Kasumi-1 (cell line): Measurements from ENCODE around the gene LAIR1.
"Not testable (repeated sequence)": the region's sequence is repeated elsewhere in the genome, so short reads cannot be mapped to it uniquely, and the experiment has no call there.

ENCODE experiments used
- DNase-seq, 2 experiments: peaks; one replicate each; lab custom pipeline; 2025; lab: John Stamatoyannopoulos, UW

LAIR1 gene

DNA sequence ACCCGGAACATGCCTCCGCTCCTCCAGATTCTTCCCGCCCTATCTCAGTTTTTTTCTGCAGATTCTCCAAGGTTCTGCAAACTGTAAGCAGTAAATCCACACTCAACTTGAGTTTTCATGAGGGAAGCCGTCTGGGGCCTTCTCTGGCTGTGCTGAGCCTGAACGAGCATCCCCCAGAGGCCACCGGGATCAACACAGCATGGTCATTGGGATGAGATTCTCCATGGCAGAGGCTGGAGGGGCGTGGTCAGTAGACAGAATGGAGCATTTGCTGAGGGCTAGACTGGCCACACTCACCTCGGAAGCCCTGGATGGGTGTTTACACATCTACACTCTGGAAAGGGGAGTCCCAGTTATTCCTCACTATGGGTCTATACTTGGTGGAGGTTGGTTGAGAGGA is 23.4 kb downstream of the LAIR1 start:
- DNase-seq: no peak

DNA sequence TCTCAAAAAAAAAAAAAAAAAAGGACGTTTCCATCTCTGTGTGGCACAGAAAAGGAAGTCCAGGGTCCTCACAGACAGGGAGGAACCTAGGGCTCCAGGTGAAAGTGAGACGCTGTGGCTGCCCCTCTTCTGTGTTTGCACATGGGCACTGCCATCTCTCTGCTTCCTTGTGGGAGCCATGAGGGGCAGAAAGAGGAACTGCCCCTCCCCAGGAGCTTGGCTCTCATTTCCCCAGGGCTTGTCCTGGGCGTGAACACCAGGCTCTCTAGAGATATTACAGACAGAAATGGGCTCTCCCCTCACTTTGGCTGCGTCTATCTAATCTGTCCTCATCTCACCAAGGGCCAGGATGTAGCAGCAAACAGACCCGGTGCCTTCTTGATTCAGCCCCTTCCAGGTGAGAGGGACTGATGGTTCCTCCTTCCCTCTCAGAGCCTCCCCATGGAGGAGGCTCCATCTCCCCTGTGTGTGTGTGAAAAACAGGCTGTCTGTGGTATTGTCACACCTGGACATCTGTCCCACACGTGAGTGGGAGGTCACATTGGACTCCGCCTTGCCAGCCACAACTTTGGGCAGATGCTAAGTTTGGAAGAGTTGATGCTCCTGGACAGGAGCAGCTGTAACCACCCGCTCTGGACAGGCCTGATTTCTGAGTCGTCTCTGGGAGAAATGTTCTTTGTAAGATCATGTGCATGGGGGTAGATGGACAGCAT is 24.9 kb downstream of the LAIR1 start:
- DNase-seq: peak; percentile 51 to 61

DNA sequence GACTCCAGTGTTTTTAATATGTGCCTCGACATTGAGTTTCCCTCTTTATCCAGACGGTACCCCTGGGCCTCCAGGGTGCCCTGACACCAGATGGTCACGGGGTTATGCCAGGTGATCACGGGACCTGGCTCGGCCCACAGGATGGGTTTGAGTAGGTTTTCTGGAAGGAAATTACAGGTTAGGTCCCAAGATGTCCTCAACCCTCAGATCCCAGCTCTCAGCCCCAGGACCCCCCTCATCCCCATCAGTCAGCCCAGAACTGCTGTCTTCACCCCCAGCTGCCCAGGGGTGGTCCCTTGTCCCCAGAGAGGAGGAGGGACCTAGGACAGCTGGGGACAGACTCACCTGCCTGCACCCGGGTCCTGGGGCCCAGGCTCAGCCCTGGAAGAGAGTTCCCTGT is 26.2 kb downstream of the LAIR1 start:
- DNase-seq: no peak

DNA sequence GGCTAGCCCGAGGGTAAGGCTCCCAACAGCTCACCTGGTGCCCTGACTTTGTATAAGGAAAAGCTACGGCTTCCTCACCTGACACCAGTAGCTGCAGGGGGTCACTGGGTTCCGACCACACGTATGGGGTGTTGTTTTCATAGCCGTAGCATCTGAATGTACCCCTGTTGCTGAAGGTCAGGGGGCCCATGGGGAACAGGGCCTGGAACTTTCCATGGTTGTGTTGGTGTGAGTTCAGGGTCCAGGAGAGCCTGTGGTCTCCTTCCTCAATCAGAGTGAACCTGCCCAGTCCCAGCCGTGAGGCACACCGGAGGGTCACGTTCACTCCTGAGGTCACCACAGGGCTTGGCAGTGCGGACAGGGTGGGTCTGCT is 26.9 kb downstream of the LAIR1 start:
- DNase-seq: no peak

DNA sequence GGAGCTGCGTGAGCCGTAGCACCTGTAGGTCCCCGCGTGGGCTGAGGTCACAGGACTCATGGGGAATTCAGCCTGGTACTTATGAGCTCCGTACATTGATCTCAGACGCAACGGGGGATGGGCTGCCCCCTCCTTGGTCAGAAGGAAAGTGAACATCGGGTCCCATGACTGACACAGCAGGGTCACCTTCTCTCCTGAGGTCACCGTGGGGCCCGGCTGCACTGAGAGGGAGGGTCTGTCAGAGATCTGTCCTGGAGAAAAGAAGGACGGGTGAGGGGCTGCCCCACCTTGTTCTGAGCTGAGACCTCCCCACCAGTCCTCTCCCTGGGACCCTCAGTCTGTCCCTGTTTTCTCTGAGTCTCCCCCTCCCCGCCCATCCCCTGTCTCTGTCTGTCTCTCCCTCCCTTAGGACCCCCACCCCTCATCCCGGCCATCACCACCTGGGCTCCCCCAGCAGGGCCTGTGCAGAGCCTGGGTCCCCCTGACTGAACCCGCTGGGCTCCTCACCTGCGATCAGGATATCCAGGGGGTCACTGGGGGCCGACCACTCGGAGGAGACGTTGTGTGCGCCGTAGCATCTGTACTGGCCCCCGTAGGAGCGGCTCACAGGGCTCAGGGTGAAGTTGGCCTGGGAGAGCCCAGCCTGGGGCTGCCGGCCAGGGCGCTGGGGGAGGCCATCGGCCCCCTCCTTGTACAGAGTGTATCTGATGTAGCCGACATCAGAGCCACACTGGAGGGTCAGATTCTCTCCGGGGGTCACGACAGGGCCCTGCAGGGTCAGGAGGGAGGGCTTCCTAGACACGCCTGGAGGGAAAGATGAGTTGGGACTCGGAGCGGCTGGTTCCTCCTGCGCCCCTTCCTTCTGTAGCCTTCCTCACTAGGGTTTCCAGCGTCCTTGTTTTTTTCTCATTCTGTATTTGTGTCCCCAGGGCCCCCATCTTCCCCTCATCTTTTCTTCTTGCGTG is 27.6 kb downstream of the LAIR1 start:
- no peak for DNase-seq

DNA sequence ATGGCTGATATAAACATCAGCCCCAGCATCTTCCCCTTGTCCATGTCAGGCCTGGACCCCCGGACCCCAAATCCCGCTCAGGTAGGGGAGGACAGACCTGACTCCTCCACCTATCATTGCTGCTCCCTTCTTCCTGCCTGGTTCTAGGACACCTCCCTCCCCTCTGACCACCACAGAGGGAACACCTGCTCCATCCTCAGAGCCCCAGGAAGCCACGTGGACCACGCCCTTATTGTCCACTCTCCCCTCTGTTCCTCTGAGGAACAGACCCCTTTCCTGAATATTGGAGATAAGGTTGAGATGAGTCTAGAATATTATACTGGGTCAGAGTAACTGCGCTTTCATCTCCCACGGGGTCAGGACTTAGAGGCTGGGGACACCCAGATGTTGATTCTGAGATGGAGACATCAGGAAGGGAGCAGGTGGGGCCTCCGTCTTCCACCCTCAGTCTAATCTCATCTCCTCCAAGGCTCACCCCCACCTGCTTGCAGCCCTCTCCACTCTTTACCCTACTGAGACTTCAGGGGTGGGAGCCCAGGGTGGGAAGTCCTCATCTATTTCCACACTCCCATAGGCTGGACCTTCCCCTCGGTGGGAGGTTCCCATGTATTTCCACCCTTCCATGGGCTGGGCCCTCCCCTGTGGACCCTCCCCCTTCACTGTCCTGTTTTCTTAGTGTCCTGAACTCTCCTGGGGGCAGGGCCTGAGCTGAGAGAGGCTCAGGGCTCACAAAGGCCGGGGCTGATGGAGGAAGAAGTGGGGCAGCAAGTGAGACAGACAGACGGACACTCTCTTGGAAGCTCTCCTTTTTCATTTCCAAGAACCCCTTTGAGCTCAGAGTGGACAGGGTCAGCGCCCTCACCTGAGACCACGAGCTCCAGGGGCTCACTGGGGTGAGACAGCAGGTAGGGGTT is 28.5 kb downstream of the LAIR1 start:
- DNase-seq: no peak

DNA sequence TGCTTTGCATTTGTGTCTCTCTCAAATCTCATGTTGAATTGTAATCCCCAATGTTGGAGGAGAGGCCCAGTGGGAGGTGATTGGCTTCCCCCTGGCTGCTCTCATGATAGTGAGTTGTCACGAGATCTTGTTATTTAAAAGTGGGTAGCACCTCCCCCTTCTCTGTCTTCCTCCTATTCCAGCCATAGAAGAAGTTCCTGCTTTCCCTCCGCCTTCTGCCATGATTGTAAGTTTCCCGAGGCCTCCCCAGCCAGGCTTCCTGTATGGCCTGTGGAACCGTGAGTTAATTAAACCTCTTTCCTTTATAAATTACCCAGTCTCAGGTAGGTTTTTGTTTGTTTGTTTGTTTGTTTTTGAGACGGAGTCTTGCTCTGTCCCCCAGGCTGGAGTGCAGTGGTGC is 29.6 kb downstream of the LAIR1 start:
- no peak for DNase-seq

DNA sequence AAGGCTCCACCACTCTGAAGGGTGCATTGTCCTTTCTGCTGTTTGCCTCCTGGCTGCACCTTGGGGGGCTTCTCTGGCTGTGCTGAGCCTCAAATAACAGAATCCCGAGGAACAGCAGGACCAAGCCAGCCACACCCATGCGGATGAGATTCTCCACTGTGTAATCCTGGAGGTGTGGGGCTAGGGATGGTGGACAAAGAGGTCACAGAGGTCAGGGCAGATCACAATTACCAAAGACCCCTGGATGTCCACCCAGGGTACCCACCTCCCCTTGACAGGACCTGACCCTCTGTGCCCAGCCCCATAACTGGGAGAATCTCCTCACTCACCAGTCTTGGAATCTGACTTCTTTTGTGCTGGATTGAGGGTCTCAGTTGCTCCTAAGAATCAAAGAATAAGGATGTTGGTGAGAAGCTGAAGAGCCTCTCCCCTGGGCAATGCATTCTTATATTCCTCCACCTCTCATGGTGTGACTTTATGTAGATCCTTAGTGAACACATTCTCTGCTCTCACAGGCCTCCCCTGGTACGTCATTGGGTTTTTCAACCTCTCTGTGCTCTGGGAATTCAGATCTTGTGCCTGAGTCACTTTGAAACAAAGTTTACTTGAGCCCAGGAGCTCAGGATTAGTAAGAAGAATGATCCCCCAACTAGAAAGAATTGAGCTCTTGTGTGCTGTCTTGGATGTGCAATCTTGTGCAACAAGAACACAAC is 31.0 kb downstream of the LAIR1 start:
- no peak for DNase-seq

DNA sequence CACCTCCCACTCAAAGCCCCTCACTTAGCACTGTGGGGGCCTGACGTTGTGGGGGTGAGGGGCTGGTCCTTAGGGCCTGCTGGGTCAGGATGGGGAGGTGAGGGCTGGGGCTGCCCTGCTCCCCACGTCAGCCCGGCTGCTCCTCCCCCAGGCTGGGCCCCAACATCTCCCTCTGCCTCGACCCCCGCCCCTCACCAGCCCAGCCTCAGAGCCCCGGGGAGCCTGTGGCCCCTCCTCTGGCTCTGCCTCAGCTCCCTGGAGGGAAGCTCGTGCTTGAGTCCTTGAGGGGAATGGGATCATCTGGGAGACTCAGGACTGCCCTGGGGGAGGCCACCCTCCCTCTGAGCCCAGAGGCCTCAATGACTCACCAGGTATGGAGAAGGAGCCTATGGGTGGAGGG is 32.6 kb downstream of the LAIR1 start:
- DNase-seq: no peak

DNA sequence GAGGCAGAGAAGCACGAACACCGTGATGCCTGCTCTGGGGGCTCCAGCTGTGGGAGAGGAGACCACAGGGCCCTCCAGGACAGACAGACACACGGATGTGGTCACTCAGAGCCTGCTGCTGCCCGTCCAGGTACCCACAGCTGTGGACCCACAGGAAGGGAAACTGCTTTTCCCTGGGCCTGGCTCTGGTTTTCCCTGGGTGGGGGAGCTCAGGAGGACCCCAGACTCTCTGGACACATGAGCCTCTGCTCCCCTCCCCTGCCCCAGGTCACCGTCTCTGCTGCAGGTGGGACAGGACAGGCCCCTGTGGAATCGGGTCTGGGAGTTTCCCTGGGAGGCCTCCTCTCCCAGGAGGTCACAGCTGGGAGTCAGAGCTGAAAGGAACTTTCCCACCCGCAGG is 33.1 kb downstream of the LAIR1 start:
- no peak for DNase-seq

DNA sequence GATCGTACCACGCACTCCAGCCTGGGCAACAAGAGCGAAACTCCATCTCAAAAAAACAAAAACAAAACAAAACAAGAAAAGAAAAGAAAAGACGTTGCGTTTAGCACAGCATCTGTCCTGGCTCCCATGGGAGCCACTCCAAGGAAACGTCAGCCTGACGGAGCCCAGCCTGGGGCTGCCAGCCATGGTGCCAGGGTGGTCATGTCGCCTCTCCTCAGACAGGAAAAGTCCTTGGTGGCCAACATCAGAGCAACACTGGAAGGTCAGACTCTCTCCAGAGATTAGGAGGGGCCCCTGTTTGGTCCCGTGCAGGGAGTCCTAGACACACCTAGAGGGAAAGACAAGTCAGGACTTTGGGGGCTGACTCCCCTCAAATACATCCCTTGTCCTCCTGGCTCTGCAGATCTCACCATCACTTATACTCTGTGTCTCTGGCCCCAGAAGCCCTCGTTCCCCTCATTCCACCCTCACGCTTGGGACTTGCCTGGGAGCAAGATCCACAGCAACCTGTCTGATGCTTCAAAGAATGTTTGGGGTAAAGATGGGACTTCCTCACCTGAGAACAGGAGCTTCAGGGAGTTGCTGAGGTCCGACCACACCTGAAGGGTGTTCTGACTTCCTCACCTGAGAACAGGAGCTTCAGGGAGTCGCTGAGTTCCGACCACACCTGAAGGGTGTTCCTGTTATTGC is 35.1 kb downstream of the LAIR1 start:
- DNase-seq: no peak

DNA sequence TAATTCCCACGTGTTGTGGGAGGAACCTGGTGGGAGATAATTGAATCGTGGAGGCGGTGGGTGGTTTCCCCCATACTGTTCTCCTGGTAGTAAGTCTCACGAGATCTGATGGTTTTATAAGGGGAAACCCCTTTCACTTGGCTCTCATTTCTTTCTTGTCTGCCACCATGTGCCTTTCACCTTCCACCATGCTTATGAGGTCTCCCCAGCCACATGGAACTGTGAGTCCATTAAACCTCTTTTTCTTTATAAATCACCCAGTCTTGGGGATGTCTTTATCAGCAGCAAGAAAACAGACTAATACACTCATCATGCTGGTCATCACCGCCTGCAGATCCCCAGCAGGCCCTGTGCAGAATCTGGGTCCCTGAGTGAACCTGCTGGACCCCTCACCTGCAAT is 36.0 kb downstream of the LAIR1 start:
- DNase-seq: not testable (repeated sequence)

DNA sequence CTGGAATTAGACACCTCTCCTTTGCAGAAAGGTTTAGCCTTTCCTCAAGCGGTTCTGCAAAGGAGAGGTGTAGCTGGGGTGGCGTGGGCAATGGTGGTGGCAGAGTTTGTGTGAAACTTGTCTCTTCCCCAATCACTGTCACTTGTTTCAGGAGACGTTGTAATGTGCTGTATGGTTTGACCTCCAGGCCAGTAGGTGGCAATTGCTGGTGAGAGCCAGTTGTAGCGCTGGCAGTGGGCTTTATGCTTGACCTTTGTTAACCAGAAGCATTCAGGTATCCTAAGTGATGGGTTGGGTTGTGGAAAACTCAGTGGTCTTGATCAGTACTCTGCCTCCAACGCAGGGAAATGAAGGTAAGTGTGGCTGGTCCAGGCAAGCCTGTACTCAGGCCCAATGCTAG is 39.1 kb downstream of the LAIR1 start:
- no peak for DNase-seq

DNA sequence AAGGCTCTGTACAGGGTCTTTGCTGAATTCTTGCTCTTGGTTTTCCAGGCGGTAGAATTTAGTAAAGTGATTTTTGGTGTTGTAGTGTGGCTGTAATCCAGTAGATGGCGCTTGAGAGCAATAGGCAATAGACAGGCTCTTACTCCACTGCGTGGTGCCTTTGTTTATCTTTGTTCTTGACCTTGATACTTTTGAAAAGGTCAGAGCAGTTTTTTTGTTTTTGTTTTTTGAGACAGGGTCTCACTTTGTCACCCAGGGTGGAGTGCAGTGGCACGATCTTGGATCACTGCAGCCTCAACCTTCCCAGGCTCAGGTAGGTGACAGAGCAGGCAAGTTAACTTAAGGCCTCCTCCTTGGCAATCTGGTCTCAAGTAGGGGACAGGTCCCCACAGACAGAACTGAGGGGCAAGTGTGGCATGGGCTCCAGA is 39.5 kb downstream of the LAIR1 start:
- DNase-seq: peak; percentile 74 to 76

DNA sequence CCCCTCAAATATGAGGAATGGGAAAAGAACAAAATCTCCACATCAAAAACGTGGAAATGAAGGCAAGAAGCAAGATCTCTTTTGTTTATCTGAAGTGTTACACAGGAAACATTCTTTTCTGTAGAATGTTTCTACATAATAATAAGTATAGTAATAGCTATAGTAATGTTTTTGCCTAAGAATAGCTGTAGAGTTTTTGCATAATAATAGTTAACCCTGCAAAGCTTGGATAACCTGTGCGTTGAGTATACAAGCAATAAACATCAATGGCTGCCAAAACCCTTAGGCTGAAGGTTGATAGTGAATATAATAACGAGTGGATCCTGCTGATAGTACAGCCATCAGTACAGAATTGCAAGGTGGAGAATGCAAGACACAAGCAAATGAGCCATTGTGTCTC is 40.7 kb downstream of the LAIR1 start:
- no peak for DNase-seq

DNA sequence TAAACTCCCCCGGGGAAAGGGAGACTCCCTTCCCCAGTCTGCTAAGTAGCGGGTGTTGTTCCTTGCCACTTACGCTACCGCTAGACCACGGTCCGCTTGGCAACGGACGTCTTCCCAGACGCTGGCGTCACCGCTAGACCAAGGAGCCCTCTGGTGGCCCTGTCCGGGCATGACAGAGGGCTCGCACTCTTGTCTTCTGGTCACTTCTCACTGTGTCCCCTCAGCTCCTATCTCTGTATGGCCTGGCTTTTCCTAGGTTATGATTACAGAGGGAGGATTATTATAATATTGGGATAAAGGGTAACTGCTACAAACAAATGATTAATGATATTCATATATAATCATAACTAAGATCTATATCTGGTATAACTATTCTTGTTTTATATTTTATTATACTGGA is 41.8 kb downstream of the LAIR1 start:
- not testable (repeated sequence) for DNase-seq

DNA sequence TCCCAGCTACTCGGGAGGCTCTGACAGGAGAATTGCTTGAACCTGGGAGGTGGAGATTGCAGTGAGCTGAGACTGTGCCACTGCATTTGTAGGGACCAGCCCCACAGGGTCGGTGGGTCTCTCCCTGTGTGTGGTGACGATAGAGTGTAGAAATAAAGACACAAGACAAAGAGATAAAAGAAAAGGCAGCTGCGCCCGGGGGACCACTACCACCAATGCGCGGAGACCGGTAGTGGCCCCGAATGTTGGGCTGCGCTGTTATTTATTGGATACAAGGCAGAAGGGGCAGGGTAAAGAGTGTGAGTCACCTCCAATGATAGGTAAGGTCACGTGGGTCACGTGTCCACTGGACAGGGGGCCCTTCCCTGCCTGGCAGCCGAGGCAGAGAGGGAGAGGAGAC is 42.4 kb downstream of the LAIR1 start:
- not testable (repeated sequence) for DNase-seq

DNA sequence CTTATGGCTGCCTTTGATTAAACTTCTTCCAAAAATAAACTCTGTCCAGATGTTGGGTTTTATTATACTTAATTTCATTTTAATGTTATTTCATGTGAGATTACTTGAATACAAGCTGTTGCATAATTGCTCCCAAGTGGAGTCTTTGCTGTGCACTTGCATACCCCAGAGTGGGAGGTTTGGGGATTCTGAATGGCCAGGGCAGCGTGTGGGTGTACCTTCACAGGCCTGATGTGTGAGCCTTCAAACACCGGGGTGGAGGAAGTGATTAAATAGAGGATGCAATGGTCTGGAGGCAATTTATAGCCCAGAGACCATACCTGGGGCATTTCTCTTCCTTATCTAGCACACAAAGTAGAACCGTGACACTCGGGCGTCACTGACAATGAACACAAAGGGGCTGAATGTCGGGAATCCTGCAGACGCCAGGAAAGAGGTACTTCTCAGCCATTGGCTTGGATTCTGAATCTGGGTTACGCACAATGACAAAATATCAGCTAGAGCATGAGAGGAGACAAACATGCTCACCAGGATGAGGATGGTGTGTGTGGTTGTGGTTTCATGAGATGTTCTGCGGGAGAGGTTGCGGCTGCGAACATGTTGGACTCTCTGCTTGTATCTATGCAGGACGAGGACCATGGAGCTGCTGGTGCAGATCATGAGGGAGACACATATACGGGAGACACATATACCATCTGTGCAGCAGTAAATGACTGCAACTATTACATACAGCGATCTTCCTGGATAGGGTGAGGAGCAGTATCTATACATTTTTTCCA is 44.6 kb downstream of the LAIR1 start:
- no peak for DNase-seq

DNA sequence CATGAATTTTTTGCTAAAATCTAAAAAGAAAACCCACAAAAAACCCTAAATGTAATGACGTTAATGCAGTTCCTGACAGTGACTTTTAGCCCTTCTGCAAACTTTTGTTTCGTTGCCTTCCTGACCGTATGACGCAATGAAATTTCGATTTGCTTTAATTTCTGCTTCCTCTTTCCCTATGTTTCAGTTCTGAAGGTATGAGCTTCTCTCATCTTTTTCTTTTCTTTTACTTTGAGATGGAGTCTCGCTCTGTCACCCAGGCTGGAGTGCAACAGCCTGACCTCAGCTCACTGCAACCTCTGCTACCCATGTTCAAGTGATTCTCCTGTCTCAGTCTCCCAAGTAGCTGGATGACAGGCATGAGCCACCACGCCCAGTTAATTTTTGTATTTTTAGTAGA is 45.7 kb downstream of the LAIR1 start:
- peak; percentile 14 to 27 for DNase-seq

DNA sequence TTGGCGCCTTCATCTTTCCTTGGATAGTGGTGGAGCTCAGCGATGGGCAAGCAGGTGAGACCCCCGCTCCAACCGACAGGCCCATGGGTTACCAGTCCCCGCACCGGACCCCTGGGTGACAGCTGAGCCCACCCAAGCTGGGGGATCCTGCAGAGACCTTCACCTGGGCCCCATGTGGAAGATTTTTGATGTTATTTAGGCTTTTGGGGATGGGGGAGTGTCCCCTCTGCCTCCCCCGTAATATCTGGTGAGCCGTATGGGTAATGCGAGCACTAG is 46.8 kb downstream of the LAIR1 start:
- no peak for DNase-seq
